ENCODE measurements around the gene MASP1. TPM values are rescaled to one million over a fixed set of nuclear protein-coding genes. Genes with fewer than 3 reads are reported as not detected.

The MASP1 gene
- total RNA-seq, 2 donors from 2014 or later: 0.52 to 11.1 TPM

DNA sequence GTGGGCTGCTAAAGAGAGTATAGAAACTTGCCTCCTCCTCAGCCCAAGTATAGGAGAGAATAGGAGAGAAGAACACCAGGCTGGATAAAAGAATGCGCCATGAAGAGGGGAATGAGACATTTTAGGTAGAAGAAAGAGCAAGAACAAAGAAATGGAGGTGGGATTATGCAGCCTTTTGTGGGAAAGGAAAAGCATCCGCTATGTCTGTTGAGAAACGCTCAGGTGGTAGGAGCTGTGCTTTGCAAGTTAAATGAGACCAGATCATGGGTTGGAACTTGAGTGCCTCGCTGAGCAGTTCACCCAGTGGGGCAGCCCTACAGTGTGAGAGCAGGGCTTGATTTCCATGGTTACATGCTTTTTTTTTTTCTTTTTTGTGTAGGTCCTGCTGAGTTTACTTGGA is 105.8 kb downstream of the MASP1 start:
- no peak for TF ChIP-seq CTCF (IDR thresholded peaks at IDR 0.05)
- Histone ChIP-seq H3K4me3 (no peak overlapping the region), H3K9me3 (no peaks in the 10 kb centered on the region), H3K27me3 (no peaks in the 10 kb centered on the region), H3K4me1 (no peaks in the 10 kb centered on the region), H3K9ac (ENCODE audit: low read depth in 2 of 2, low read length in 2 of 2) (no peak overlapping the region), H3K27ac (no peak overlapping the region), H3K36me3 (no peaks in the 10 kb centered on the region)
- DNase-seq: no peak
- intact Hi-C loops (cut with DNase I): no loop called here

Other genes starting within 250 kb of the MASP1 start
- 10 to 100 TPM in 1 of 2 donors, 1 to 10 TPM in 1; 2.6 to 11.6 TPM for gene RPL39L, start 152.2 kb downstream of the MASP1 start, total RNA-seq
- gene RTP1, start 94.3 kb downstream of the MASP1 start, total RNA-seq: not detected
- 1 to 10 TPM; 4.3 to 5.3 TPM for gene RTP4, start 76.6 kb upstream of the MASP1 start, total RNA-seq